Ureter (tissue), 1 donor: ENCODE measurements around the gene TAS2R3. TPM values are rescaled to one million over a fixed set of nuclear protein-coding genes. Genes with fewer than 3 reads are reported as not detected.
"Not testable (repeated sequence)": the region's sequence is repeated elsewhere in the genome, so short reads cannot be mapped to it uniquely, and the experiment has no call there.

Source experiments
- DNase-seq: peaks from one replicate; pipeline ENCODE4 v3.0.0-alpha.2; 2020; ENCODE audit warnings: low spot score
- total RNA-seq: library from RNA; stranded (reverse); gene quantifications from one replicate; pipeline ENCODE4 v1.2.4, GENCODE V29; 2023
- donor health status: DM: yes; HTN: yes; CAD: no.

Gene TAS2R3, protein sequence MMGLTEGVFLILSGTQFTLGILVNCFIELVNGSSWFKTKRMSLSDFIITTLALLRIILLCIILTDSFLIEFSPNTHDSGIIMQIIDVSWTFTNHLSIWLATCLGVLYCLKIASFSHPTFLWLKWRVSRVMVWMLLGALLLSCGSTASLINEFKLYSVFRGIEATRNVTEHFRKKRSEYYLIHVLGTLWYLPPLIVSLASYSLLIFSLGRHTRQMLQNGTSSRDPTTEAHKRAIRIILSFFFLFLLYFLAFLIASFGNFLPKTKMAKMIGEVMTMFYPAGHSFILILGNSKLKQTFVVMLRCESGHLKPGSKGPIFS
- total RNA-seq: 6.4 TPM

DNA sequence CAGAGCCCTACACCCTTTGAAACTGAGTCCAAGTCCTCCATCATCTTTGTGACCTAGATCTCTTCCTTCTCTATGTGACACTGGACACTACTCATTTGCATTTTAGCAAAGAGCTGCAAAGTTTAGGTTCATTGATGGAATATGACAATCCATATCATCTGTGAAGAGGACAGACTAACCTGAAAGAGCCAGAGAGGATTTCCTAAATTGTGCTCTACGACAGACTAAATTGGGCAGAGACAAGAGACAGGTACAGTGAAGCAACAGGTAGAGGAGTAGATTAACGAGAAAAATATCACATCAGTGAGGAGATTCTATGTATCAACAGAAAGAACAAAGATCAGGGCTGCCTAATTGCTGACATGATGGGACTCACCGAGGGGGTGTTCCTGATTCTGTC, at the start of gene TAS2R3:
Gene TAS2R3 (plus strand): TSS at position 301 of the 400 bp plus-strand sequence. CDS start 62 bp downstream, at position 363.
- no peak for DNase-seq

DNA sequence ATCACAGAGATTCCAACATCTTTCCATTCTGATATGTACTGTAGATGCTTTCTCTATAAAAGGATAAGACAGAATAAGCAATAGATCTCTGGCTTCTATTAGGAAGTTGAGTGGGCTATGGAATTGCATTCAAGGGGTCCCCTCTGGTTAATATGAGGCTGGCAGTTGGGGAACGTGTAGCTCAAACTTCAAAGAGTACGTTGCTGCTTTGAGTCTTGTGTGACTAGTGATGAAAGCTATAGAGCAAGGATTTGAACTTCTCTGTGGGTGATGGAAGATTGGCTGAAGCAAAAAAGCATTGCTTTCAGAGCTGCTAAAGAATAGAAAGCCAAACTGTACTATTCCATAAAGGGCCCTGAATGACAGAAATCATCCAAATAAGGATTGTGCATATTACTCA, 49.3 kb upstream of the TAS2R3 start:
- no peak for DNase-seq

DNA sequence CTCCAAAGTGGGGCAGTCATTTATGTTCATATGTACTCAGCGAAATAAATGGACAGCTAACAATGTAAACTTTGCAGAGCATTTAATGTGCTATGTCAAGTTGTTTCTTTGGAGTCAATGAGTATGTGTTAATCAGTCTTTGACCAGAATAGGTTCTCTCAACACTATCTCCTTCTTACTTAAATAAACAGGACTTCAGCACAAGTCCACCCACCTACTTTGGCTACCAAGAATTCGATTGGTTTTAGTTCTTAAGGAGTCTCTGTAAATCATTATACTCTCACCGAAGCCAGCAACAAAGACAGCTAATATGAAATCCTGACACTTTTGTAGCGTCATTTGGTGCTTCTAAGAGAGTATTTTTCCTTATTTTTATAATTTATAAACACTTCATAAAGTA, 48.9 kb upstream of the TAS2R3 start:
- no peak for DNase-seq

DNA sequence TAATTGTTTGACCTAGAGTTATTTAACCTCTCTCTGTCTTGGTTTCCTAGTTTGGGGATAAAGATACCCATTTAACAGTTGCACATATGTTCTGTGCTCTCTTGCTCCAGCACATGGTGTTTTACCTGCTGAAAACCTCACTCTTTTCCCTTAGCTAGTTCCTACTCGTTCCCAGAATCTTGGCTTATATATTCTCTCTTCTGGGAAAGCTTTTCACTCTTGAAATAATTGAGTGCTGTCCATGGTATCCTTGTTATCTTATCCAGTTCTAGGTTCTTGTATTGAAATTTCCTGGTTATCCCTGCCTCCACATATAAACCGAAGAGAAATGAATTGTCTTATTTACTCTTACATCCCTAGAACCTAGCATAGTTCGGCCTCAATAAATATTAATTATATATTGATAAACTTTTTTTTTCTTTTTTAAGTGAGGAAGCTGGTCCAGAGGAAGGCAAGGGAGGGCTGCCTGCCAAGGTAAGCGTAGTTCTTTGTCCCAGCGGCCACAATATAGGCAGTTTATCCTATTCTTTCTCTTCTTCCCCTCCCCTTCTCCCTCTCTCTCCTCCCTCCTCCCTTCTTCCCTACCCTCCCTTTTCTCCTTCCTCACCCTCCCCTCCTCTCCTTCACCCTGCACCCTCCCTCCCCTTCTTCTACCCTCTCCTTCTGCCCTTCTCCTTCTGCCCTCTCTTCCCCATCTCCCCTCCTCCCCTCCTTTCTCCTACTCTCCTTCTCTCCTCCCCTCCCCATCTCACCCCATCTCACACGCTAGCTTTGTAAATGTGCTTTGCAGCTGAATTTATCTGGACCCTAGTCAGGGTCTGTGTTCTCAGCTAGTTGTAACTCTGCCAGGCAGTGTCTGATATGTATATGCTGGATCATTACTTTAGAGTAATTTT, 47.9 kb upstream of the TAS2R3 start:
- DNase-seq: no peak

GRCh38 chr7:141717450-141717849, 46.4 kb upstream of the TAS2R3 start:
- no peak for DNase-seq

DNA sequence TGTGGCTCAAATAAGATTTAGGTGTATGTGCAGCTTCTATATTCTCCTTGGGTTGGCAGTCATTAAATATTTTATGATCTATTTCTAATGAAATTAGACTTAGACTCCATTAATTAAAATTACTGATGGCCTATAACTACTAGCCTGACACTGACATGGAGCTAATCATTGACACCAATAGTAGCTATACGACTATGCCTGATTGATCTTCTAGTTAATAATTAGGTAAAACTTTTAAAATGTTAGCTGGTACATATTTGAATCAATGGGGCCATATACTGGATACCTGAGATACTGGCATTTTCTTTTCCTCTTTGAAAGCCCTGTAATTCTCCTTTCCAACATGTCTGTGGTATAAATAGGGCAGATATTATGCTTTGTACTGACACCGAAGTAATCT, 41.4 kb upstream of the TAS2R3 start:
- DNase-seq: no peak

GRCh38 chr7:141729020-141729419, 34.9 kb upstream of the TAS2R3 start:
- DNase-seq: no peak

- DNase-seq: no peak
Measured at GRCh38 chr7:141731476-141732149, 32.3 kb upstream of the TAS2R3 start.

DNA sequence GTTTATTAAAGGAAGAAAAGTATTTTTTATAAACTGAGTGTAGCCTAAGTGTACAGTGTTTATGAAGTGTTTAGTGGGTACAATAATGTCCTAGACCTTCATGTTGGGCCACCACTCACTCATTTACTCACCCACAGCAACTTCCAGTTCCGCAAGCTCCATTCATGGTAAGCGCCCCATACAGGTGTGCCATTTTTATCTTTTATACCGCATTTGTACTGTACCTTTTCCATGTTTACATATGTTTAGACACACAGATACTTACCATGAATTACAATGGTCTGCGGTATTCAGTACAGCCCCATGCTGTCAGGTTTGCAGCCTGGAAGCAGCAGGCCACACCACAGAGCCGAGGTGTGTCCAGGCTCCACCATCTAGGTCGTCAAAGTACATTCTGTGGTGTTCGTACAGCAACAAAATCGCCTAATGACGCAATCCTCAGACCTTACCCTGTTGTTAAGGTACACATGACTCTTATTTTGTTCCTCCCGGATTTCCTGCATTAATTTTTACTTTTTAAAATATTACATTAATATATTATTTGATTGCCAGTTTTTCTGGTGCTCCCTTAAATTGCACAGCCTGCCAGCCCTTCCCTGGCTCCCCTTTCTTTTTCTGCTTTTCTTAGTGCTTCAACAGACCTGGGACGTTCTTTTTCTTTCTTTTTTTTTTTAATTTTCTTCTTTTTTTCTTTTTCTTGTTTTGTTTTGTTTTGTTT, 26.6 kb upstream of the TAS2R3 start:
- no peak for DNase-seq

GRCh38 chr7:141737836-141738591, 25.9 kb upstream of the TAS2R3 start, which contains the start of gene SSBP1:
SSBP1 (plus strand) TSS chr7:141738358; CDS start chr7:141739167, 809 bp downstream.
- peak; percentile 94 for DNase-seq

DNA sequence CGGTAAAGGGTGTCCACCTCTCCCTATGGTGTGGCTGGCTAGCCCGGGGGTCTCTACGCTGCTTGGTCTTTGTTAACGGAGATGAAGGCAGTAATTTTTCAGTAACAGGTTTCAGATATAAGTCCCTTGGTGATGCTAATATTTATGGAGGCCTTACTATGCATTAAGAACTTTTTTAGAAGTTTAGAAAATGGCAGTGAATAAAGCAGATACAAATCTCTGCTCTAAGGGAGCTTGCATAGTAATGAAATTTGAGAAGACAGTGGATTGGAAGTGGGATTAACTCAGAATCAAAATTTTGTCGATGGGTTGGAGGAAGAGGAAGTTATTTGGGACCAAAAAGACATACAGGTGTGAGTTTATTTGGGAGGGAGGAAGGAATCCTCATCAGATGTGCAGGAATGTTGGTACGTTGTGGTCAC, 25.3 kb upstream of the TAS2R3 start:
- DNase-seq: no peak

- DNase-seq: no peak
Measured at GRCh38 chr7:141739250-141739649, 24.6 kb upstream of the TAS2R3 start.

GRCh38 chr7:141742229-141742628, 21.7 kb upstream of the TAS2R3 start:
- no peak for DNase-seq

DNA sequence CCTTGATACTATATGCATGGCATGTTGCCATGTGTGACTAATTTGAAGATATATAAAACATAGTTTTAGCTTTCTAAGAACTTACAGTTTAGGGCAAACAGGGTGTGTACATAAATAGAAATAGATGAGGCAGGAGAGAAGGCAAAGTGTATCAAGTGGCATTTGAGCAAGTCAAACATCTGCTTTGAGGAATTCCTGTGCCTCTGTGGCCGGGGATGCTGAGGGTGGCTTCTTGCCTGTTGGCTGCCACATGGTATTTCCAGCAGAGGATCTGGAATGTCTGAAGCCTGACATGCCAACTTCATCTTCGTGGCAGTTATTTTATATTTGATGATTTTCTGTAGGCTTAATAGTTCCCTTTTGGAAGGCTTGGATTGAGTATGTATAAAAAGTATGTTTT, 19.8 kb upstream of the TAS2R3 start:
- DNase-seq: no peak

GRCh38 chr7:141748396-141748795, 15.5 kb upstream of the TAS2R3 start:
- no peak for DNase-seq

- DNase-seq: not testable (repeated sequence)
Measured at GRCh38 chr7:141751904-141752303, 12.0 kb upstream of the TAS2R3 start.

DNA sequence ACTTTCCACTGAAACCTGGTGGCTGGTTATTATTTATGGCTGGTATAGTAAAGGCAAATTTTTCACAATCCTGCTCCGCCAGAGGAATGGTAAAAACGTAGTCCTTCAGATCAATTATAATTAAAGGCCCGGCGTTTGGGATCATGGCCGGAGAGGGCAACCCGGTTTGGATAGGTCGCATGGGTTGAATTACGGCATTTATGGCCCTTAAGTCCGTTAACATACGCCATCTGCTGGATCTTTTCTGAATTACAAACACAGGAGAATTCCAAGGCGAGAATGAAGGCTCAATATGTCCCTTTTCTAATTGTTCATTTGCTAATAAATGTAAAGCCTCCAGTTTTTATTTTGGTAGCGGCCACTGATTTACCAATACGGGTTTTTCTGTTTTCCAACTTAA, 11.3 kb upstream of the TAS2R3 start:
- no peak for DNase-seq

DNA sequence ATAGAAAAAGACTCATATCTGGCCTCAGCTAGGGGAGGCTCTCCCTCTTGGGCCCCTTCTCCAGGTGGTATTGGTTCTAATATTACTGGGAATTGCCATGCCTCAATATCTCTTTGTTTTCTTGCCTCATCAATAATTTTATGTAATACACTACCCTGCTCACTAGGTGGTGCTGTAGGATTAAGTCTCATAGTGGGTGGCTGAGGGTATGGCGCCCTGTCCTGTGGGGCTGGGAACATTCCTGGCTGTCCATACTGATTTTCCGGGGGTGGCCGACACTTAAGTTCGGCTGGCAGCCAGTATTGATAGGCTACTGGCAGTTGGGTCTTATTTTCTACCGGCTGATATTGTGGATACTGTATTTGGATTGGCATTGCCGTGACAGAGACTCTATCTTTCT, 9.0 kb upstream of the TAS2R3 start:
- no peak for DNase-seq

DNA sequence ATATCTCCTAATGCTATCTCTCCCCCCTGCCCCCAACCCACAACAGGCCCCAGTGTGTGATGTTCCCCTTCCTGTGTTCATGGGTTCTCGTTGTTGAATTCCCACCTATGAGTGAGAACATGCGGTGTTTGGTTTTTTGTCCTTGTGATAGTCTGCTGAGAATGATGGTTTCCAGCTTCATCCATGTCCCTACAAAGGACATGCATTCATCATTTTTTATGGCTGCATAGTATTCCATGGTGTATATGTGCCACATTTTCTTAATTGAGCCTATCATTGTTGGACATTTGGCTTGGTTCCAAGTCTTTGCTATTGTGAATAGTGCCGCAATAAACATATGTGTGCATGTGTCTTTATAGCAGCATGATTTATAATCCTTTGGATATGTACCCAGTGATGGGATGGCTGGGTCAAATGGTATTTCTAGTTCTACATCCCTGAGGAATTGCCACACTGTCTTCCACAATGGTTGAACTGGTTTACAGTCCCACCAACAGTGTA, 6.2 kb downstream of the TAS2R3 start:
- not testable (repeated sequence) for DNase-seq

DNA sequence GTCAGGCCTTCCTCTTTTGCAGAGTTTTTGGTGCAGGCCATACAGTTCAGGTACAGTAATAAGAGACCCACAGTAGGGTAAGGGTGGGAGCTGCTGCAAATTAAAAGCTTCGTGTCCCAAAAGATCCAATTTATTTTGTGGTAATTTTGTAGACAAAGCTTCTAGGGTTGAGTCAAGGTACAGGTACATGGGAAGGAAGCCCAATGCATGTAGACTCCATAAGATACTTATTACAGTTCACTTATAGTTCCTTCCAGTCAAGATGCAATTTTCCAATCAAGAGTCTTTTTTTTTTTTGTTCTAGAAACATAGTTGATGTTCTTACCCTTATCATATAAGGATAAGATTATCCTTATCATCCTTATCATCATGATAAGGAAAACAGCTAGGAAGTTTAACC, 12.5 kb downstream of the TAS2R3 start, which contains the start of gene TAS2R4:
Gene TAS2R4 (plus strand): TSS at position 301 of the 400 bp plus-strand sequence. CDS start 1,815 bp downstream, outside the sequence.
- no peak for DNase-seq
